HepG2 (cell line): ENCODE results near the gene CBY1. TPM values are rescaled to one million over a fixed set of nuclear protein-coding genes. Genes with fewer than 3 reads are reported as not detected.

Experiments used
- CEBPG ChIP-seq: IDR thresholded peaks from 2 replicates; pipeline ENCODE4 v1.6.1; 2016
- FOSL2 ChIP-seq: sonication (generic); formaldehyde crosslinking; IDR thresholded peaks from 2 replicates; pipeline ENCODE4 v1.4.0; 2020; ENCODE audit warnings: missing genetic modification reagents
- PHF8 ChIP-seq: sonication (generic); formaldehyde crosslinking; IDR thresholded peaks from 2 replicates; pipeline ENCODE4 v1.5.0; 2020; ENCODE audit warnings: missing genetic modification reagents
- RARG ChIP-seq: sonication (generic); formaldehyde crosslinking; IDR thresholded peaks from 2 replicates; pipeline ENCODE4 v1.4.0; 2020; ENCODE audit warnings: low read depth, mild to moderate bottlenecking, missing genetic modification reagents
- SALL2 ChIP-seq: sonication (generic); formaldehyde crosslinking; IDR thresholded peaks from 2 replicates; pipeline ENCODE4 v1.8.1; 2023; ENCODE audit warnings: mild to moderate bottlenecking, missing genetic modification reagents, inconsistent platforms
- SNAPC2 ChIP-seq: sonication (generic); formaldehyde crosslinking; IDR thresholded peaks from 2 replicates; pipeline ENCODE4 v1.8.1; 2022; ENCODE audit warnings: mild to moderate bottlenecking, missing genetic modification reagents
- ZBTB7B ChIP-seq: sonication (generic); formaldehyde crosslinking; IDR thresholded peaks from 2 replicates; pipeline ENCODE4 v1.4.0; 2020; ENCODE audit warnings: missing genetic modification reagents
- ZNF232 ChIP-seq: sonication (generic); formaldehyde crosslinking; IDR thresholded peaks from 2 replicates; pipeline ENCODE4 v1.4.0; 2020; ENCODE audit warnings: missing genetic modification reagents, borderline replicate concordance
- ZNF552 ChIP-seq: sonication (generic); formaldehyde crosslinking; IDR thresholded peaks from 2 replicates; pipeline ENCODE4 v1.9.0; 2022; ENCODE audit warnings: missing genetic modification reagents, mild to moderate bottlenecking, borderline replicate concordance
- ZNF605 ChIP-seq: sonication (generic); formaldehyde crosslinking; IDR thresholded peaks from 2 replicates; pipeline ENCODE4 v1.8.0; 2022; ENCODE audit warnings: mild to moderate bottlenecking, missing genetic modification reagents
- ZNF629 ChIP-seq: sonication (generic); formaldehyde crosslinking; conservative IDR thresholded peaks from 2 replicates; pipeline ENCODE4 v1.5.0; 2020; ENCODE audit warnings: missing genetic modification reagents
- ZSCAN25 ChIP-seq: sonication (generic); formaldehyde crosslinking; IDR thresholded peaks from 2 replicates; pipeline ENCODE4 v1.8.0; 2022; ENCODE audit warnings: mild to moderate bottlenecking, missing genetic modification reagents
- polyA plus RNA-seq, 8 experiments: library from polyadenylated mRNA; depleted of rRNA in 3 of 8; stranded (reverse) in 7 of 8; unstranded in 1 of 8; fragments of >200 nt; fragmentation: Illumina TruSeq in 4 of 8; extraction: Trizol in 4 of 8; gene quantifications; 2 replicates each; pipeline versions ENCODE4 v1.2.1 to v1.2.3, GENCODE V29; 2011 to 2016; ENCODE audit warnings: low read depth in 4 of 8, missing spikeins in 1 of 8, mixed read lengths in 1 of 8; ENCODE audit not compliant: insufficient read depth in 1 of 8
- total RNA-seq, 5 experiments: library from RNA; depleted of rRNA; stranded (reverse); fragments of >200 nt; fragmentation: Illumina TruSeq; extraction: Trizol; gene quantifications; 2 replicates each; pipeline ENCODE4 v1.2.3, GENCODE V29; 2016; ENCODE audit warnings: low read depth in 1 of 5
- TF ChIP-seq, protein P1 (sequence below): IDR thresholded peaks from 2 replicates; pipeline ENCODE4 v1.6.1; 2012; ENCODE audit warnings: low read length, improper control_type of control experiment
- TF ChIP-seq, protein P2 (sequence below): sonication (generic); formaldehyde crosslinking; IDR thresholded peaks from 2 replicates; pipeline ENCODE4 v1.8.1; 2023; ENCODE audit warnings: missing genetic modification reagents, inconsistent platforms, borderline replicate concordance
- TF ChIP-seq, protein P3 (sequence below): sonication (generic); formaldehyde crosslinking; IDR thresholded peaks from 2 replicates; pipeline ENCODE4 v1.4.0; 2020; ENCODE audit warnings: missing genetic modification reagents
- TF ChIP-seq, protein P4 (sequence below): sonication (generic); formaldehyde crosslinking; IDR thresholded peaks from 2 replicates; pipeline ENCODE4 v1.4.0; 2020; ENCODE audit warnings: missing genetic modification reagents, borderline replicate concordance
- TF ChIP-seq, protein P5 (sequence below): IDR thresholded peaks from 2 replicates; pipeline ENCODE4 v1.6.1; 2016; ENCODE audit warnings: low read depth

The CBY1 gene
- total and polyA plus RNA-seq, 2 of the 13 experiments (the other 11 are each of a cell fraction or from before 2014, with no cell fraction given) = 19.7 to 20.3 TPM

DNA sequence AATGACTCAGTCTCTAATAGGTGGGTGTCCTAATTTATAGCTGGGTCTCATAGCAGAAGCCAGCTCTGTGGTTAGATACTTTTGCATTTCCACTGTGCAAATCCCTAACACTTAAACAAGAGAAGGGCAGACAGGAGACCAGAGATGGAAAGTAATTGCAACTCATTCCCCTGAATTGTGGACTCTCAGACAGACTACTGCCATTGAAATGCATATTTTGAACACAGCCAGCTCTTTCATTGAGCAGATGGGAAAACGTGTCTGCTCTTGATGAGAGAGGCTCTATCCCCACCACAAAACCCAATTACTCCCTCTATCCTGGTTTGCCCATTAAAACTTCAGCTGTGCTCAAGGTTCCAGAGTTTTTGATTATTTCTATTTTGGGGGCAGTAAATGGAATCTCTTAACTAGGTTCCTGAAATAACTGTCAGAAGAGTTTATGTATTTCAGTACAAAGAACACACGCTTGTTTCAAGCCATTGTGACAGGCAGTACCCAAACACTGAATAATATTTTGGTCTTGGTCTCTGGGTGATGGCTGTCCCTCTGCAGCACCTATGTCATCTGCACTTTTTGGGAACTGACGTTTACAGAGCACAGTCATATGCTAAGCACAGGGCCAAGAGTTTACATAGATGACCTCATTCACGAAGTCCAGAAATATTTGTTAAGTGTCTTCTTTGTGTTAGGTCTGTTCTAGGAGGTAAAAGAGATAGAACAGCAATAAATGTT, 41.9 kb upstream of the CBY1 start (continued):
- TF ChIP-seq, protein P1, sequence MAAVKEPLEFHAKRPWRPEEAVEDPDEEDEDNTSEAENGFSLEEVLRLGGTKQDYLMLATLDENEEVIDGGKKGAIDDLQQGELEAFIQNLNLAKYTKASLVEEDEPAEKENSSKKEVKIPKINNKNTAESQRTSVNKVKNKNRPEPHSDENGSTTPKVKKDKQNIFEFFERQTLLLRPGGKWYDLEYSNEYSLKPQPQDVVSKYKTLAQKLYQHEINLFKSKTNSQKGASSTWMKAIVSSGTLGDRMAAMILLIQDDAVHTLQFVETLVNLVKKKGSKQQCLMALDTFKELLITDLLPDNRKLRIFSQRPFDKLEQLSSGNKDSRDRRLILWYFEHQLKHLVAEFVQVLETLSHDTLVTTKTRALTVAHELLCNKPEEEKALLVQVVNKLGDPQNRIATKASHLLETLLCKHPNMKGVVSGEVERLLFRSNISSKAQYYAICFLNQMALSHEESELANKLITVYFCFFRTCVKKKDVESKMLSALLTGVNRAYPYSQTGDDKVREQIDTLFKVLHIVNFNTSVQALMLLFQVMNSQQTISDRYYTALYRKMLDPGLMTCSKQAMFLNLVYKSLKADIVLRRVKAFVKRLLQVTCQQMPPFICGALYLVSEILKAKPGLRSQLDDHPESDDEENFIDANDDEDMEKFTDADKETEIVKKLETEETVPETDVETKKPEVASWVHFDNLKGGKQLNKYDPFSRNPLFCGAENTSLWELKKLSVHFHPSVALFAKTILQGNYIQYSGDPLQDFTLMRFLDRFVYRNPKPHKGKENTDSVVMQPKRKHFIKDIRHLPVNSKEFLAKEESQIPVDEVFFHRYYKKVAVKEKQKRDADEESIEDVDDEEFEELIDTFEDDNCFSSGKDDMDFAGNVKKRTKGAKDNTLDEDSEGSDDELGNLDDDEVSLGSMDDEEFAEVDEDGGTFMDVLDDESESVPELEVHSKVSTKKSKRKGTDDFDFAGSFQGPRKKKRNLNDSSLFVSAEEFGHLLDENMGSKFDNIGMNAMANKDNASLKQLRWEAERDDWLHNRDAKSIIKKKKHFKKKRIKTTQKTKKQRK = no peak
- 0 out of 2 replicates have a peak, but pooled peaks have one; percentile 7 for TF ChIP-seq FOSL2
- TF ChIP-seq, protein P2, sequence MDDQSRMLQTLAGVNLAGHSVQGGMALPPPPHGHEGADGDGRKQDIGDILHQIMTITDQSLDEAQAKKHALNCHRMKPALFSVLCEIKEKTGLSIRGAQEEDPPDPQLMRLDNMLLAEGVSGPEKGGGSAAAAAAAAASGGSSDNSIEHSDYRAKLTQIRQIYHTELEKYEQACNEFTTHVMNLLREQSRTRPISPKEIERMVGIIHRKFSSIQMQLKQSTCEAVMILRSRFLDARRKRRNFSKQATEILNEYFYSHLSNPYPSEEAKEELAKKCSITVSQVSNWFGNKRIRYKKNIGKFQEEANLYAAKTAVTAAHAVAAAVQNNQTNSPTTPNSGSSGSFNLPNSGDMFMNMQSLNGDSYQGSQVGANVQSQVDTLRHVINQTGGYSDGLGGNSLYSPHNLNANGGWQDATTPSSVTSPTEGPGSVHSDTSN (CRISPR knock-in tag) = no peak
- no peak for TF ChIP-seq RARG
- TF ChIP-seq, protein P3, sequence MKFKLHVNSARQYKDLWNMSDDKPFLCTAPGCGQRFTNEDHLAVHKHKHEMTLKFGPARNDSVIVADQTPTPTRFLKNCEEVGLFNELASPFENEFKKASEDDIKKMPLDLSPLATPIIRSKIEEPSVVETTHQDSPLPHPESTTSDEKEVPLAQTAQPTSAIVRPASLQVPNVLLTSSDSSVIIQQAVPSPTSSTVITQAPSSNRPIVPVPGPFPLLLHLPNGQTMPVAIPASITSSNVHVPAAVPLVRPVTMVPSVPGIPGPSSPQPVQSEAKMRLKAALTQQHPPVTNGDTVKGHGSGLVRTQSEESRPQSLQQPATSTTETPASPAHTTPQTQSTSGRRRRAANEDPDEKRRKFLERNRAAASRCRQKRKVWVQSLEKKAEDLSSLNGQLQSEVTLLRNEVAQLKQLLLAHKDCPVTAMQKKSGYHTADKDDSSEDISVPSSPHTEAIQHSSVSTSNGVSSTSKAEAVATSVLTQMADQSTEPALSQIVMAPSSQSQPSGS = 0 out of 2 replicates have a peak, but pooled peaks have one; percentile 35
- TF ChIP-seq ZNF232 (CRISPR knock-in tag) = no peak
- TF ChIP-seq, protein P4, sequence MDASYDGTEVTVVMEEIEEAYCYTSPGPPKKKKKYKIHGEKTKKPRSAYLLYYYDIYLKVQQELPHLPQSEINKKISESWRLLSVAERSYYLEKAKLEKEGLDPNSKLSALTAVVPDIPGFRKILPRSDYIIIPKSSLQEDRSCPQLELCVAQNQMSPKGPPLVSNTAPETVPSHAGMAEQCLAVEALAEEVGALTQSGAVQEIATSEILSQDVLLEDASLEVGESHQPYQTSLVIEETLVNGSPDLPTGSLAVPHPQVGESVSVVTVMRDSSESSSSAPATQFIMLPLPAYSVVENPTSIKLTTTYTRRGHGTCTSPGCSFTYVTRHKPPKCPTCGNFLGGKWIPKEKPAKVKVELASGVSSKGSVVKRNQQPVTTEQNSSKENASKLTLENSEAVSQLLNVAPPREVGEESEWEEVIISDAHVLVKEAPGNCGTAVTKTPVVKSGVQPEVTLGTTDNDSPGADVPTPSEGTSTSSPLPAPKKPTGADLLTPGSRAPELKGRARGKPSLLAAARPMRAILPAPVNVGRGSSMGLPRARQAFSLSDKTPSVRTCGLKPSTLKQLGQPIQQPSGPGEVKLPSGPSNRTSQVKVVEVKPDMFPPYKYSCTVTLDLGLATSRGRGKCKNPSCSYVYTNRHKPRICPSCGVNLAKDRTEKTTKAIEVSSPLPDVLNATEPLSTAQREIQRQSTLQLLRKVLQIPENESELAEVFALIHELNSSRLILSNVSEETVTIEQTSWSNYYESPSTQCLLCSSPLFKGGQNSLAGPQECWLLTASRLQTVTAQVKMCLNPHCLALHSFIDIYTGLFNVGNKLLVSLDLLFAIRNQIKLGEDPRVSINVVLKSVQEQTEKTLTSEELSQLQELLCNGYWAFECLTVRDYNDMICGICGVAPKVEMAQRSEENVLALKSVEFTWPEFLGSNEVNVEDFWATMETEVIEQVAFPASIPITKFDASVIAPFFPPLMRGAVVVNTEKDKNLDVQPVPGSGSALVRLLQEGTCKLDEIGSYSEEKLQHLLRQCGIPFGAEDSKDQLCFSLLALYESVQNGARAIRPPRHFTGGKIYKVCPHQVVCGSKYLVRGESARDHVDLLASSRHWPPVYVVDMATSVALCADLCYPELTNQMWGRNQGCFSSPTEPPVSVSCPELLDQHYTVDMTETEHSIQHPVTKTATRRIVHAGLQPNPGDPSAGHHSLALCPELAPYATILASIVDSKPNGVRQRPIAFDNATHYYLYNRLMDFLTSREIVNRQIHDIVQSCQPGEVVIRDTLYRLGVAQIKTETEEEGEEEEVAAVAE (CRISPR knock-in tag) = no peak
- TF ChIP-seq ZNF629 = no peak
- no peak for TF ChIP-seq SNAPC2 (CRISPR knock-in tag)
- TF ChIP-seq ZNF605 (CRISPR knock-in tag) = no peak
- no peak for TF ChIP-seq ZSCAN25
- TF ChIP-seq PHF8 (CRISPR knock-in tag) = no peak
- no peak for TF ChIP-seq CEBPG (CRISPR knock-in tag)
- TF ChIP-seq ZBTB7B = no peak
- TF ChIP-seq SALL2 (CRISPR knock-in tag) = no peak
- TF ChIP-seq, protein P5, sequence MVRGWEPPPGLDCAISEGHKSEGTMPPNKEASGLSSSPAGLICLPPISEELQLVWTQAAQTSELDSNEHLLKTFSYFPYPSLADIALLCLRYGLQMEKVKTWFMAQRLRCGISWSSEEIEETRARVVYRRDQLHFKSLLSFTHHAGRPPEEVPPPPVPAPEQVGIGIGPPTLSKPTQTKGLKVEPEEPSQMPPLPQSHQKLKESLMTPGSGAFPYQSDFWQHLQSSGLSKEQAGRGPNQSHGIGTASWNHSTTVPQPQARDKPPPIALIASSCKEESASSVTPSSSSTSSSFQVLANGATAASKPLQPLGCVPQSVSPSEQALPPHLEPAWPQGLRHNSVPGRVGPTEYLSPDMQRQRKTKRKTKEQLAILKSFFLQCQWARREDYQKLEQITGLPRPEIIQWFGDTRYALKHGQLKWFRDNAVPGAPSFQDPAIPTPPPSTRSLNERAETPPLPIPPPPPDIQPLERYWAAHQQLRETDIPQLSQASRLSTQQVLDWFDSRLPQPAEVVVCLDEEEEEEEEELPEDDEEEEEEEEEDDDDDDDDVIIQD = 0 out of 2 replicates have a peak, but pooled peaks have one; percentile 39
- no peak for TF ChIP-seq ZNF552 (CRISPR knock-in tag)
